Stimulated activated CD8-positive, alpha-beta memory T cell treated with anti-CD3 and anti-CD28 coated beads, Interleukin-12 subunit alpha, Interleukin-12 subunit beta, amount 100 ng/mL, for 24 hours (primary cell): ENCODE measurements around the gene HMSD.
"Not testable (repeated sequence)": the region's sequence is repeated elsewhere in the genome, so short reads cannot be mapped to it uniquely, and the experiment has no call there.

Experiments used
- DNase-seq: peaks from one replicate; pipeline ENCODE4 v3.0.0-alpha.2; 2020; ENCODE audit errors: extremely low read depth

The HMSD gene

GRCh38 chr18:63949068-63949737 lies at the start of gene HMSD:
Gene HMSD, plus strand, starts transcription at chr18:63949301. Its CDS starts 4,155 bp downstream, at chr18:63953456.
- no peak for DNase-seq

- DNase-seq, result no peak
Measured at GRCh38 chr18:63903851-63904570, 45.1 kb upstream of the HMSD start.

GRCh38 chr18:63904694-63905093 lies 44.4 kb upstream of the HMSD start:
- no peak for DNase-seq

- DNase-seq, result no peak
Measured at GRCh38 chr18:63905361-63905760, 43.7 kb upstream of the HMSD start.

GRCh38 chr18:63906056-63906455 lies 43.0 kb upstream of the HMSD start:
- no peak for DNase-seq

GRCh38 chr18:63907664-63908063 lies 41.4 kb upstream of the HMSD start, which contains the start of gene SERPINB10:
Gene SERPINB10, plus strand, starts transcription at chr18:63907958. Its CDS starts 7,553 bp downstream, at chr18:63915511.
- DNase-seq, result no peak

GRCh38 chr18:63908858-63909257 lies 40.2 kb upstream of the HMSD start:
- no peak for DNase-seq

GRCh38 chr18:63909870-63910269 lies 39.2 kb upstream of the HMSD start:
- DNase-seq, result no peak

- no peak for DNase-seq
Measured at GRCh38 chr18:63917817-63918216, 31.3 kb upstream of the HMSD start.

GRCh38 chr18:63922049-63922448 lies 27.1 kb upstream of the HMSD start:
- DNase-seq, result no peak

- no peak for DNase-seq
Measured at GRCh38 chr18:63924551-63924950, 24.6 kb upstream of the HMSD start.

- no peak for DNase-seq
Measured at GRCh38 chr18:63928331-63928730, 20.8 kb upstream of the HMSD start.

GRCh38 chr18:63929369-63929768 lies 19.7 kb upstream of the HMSD start:
- not testable (repeated sequence) for DNase-seq

GRCh38 chr18:63930773-63931354 lies 18.2 kb upstream of the HMSD start:
- no peak for DNase-seq

- no peak for DNase-seq
Measured at GRCh38 chr18:63936156-63936931, 12.8 kb upstream of the HMSD start.

- no peak for DNase-seq
Measured at GRCh38 chr18:63936932-63937393, 12.1 kb upstream of the HMSD start.

- no peak for DNase-seq
Measured at GRCh38 chr18:63940008-63940407, 9.1 kb upstream of the HMSD start.

GRCh38 chr18:63940543-63941050 lies 8.5 kb upstream of the HMSD start:
- not testable (repeated sequence) for DNase-seq

- DNase-seq, result no peak
Measured at GRCh38 chr18:63947051-63947790, 1.9 kb upstream of the HMSD start.

- no peak for DNase-seq
Measured at GRCh38 chr18:63951302-63951705, 2.2 kb downstream of the HMSD start.

GRCh38 chr18:63953811-63954210 lies 4.7 kb downstream of the HMSD start:
- no peak for DNase-seq
